HFFc6 (cell line): ENCODE data around the gene GRPEL2. TPM values are rescaled to one million over a fixed set of nuclear protein-coding genes. Genes with fewer than 3 reads are reported as not detected.

ENCODE experiments used
- DNase-seq: peaks from one replicate; pipeline ENCODE4 v3.0.0-alpha.2; 2018
- H3K27ac Mint-ChIP-seq: 2 replicates; pipeline ENCODE4 v1.8.0; 2020; ENCODE audit warnings: mild to moderate bottlenecking, mixed read lengths
- H3K27me3 Mint-ChIP-seq: 2 replicates; pipeline ENCODE4 v1.8.0; 2021; ENCODE audit warnings: mild to moderate bottlenecking, moderate library complexity, mixed read lengths; ENCODE audit not compliant: insufficient read depth
- H3K36me3 Mint-ChIP-seq: 2 replicates; pipeline ENCODE4 v1.8.0; 2021; ENCODE audit warnings: low read depth, mixed read lengths
- H3K4me1 Mint-ChIP-seq: 2 replicates; pipeline ENCODE4 v1.8.0; 2020; ENCODE audit warnings: low read depth, mixed read lengths
- H3K4me3 Mint-ChIP-seq: 2 replicates; pipeline ENCODE4 v1.8.0; 2020; ENCODE audit warnings: mild to moderate bottlenecking, moderate library complexity, mixed read lengths
- H3K9me3 Mint-ChIP-seq: 2 replicates; pipeline ENCODE4 v1.8.0; 2020; ENCODE audit warnings: mild to moderate bottlenecking, mixed read lengths
- CTCF ChIP-seq: fragments of 200-600 bp; sonication (generic); IDR thresholded peaks from 2 replicates; pipeline ENCODE4 v1.5.0; 2021; ENCODE audit warnings: antibody characterized with exemption, mild to moderate bottlenecking
- total RNA-seq, 6 experiments: library from RNA; stranded (reverse); fragmentation: NEBNext Ultra II Directional; extraction: Animal tissue kit (Norgen Biotek cat#: 25700); gene quantifications; 2 replicates in 1 of 6; 3 replicates in 5 of 6; pipeline ENCODE4 v1.2.3, GENCODE V29; 2021

Gene GRPEL2
- total RNA-seq, 6 experiments from 2014 or later = 15.6 to 18.9 (median 17.5) TPM

GRCh38 chr5:149338364-149338763, 6.9 kb upstream of the GRPEL2 start:
- Mint-ChIP-seq H3K36me3 (no peaks in the 10 kb centered on the region), H3K9me3 (no peaks in the 10 kb centered on the region), H3K27ac (no peak overlapping the region), H3K27me3 (no peaks in the 10 kb centered on the region), H3K4me3 (no peak overlapping the region), H3K4me1 (peaks cover 13% of the 10 kb centered on the region)
- DNase-seq = no peak
- TF ChIP-seq CTCF = no peak

- no peak overlapping the region for H3K4me3 Mint-ChIP-seq
- H3K4me1 Mint-ChIP-seq = peaks cover 17% of the 10 kb centered on the region
- no peak for TF ChIP-seq CTCF
- H3K27ac Mint-ChIP-seq = no peak overlapping the region
- no peaks in the 10 kb centered on the region; the same call in 1 of the 2 replicates for H3K9me3 Mint-ChIP-seq
- peaks cover 6% of the 10 kb centered on the region for H3K36me3 Mint-ChIP-seq
- no peak for DNase-seq
- H3K27me3 Mint-ChIP-seq = peaks cover 3% of the 10 kb centered on the region
These were observed 4.4 kb upstream of the GRPEL2 start for GRCh38 chr5:149340920-149341319.

- Mint-ChIP-seq H3K27ac (no peak overlapping the region), H3K27me3 (peaks cover 3% of the 10 kb centered on the region), H3K4me1 (peaks cover 25% of the 10 kb centered on the region), H3K4me3 (no peak overlapping the region), H3K36me3 (peaks cover 10% of the 10 kb centered on the region), H3K9me3 (no peaks in the 10 kb centered on the region; the same call in 1 of the 2 replicates)
- TF ChIP-seq CTCF = no peak
- no peak for DNase-seq
These were observed 3.4 kb upstream of the GRPEL2 start for GRCh38 chr5:149341876-149342275.

- peak overlapping the region; percentile 59; the same call in 1 of the 2 replicates for H3K27ac Mint-ChIP-seq
- TF ChIP-seq CTCF = no peak
- peaks cover 3% of the 10 kb centered on the region for H3K27me3 Mint-ChIP-seq
- DNase-seq = no peak
- H3K4me1 Mint-ChIP-seq = peaks cover 45% of the 10 kb centered on the region
- H3K9me3 Mint-ChIP-seq = no peaks in the 10 kb centered on the region; the same call in 1 of the 2 replicates
- peaks cover 27% of the 10 kb centered on the region for H3K36me3 Mint-ChIP-seq
- peak overlapping the region; percentile 95 for H3K4me3 Mint-ChIP-seq
These were observed 1.1 kb upstream of the GRPEL2 start for GRCh38 chr5:149344151-149344550.

- no peak for DNase-seq
These were observed 558 bp downstream of the GRPEL2 start for GRCh38 chr5:149345892-149346222.

More at GRCh38 chr5:149345892-149346222, 558 bp downstream of the GRPEL2 start:
- Mint-ChIP-seq H3K4me1 (peaks cover 45% of the 10 kb centered on the region), H3K4me3 (peak overlapping the region; percentile 95), H3K9me3 (no peaks in the 10 kb centered on the region; the same call in 1 of the 2 replicates), H3K27me3 (peaks cover 3% of the 10 kb centered on the region), H3K27ac (peak overlapping the region; percentile 90), H3K36me3 (peaks cover 43% of the 10 kb centered on the region)
- TF ChIP-seq CTCF = no peak
